Measurements from ENCODE around the gene IFT43.

IFT43 gene

DNA sequence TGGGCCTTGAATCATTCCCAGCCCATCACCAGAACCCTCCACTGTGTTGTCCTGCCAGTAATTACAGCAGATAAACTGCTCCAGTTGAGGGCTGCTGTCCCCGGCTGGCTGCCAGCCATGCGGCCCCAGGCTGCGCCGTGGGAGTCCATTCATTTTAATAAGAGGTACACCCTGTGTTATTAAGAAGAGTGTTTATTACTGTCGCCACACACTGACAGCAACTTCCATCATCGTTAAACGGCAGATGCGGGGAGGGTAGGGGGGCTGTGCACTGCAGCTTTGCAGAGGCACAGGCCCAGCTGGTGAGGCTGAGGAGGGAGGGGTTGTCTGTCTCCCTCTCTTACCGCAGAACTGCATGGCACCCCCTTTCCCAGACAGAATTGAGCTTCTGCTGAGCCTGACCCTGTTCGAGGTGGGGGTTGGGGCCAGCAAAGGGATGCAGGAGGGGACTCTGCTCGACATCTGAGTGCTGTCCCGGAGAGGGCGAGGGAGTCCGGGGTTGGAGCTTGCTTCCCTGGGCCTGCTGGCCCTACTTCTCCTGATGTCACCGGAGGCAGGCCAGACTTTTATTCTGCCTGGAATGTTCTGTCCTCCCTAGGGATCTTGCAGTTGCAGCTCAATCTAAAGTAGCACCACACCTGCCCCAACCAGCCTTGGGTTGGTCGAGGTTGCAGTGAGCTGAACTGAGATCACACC, 132.4 kb downstream of the IFT43 start:
- Histone ChIP-seq H3K27me3 (ENCODE audit: control insufficient read depth in 1 of 2, insufficient read depth in 1 of 2, low read length in 2 of 2) (peaks cover 20 to 33% of the 10 kb centered on the region in 2 experiments), H3K79me1 (replicated peaks; ENCODE audit: low read length, poor library complexity, severe bottlenecking) (no peaks in the 10 kb centered on the region), H3K23ac (ENCODE audit: low read length in 2 of 2) (no peak overlapping the region), H2AFZ (ENCODE audit: low read depth, low read length) (no peak overlapping the region), H3K9me3 (ENCODE audit: control insufficient read depth, low read length) (peaks cover 14% of the 10 kb centered on the region), H3K4ac (ENCODE audit: low read depth in 1 of 2, low read length in 2 of 2) (no peak overlapping the region), H3K27ac (ENCODE audit: low read length, poor library complexity, severe bottlenecking) (no peak overlapping the region), H3K18ac (ENCODE audit: low read depth in 1 of 2, low read length in 2 of 2) (no peak overlapping the region), H2BK5ac (ENCODE audit: low read depth, low read length, poor library complexity, severe bottlenecking) (no peak overlapping the region), H3K9ac (ENCODE audit: low read length) (no peak overlapping the region), H2BK15ac (ENCODE audit: low read depth, poor library complexity, severe bottlenecking) (no peak overlapping the region), H2BK12ac (ENCODE audit: low read length in 2 of 2) (no peak overlapping the region), H3K4me2 (ENCODE audit: low read length, poor library complexity, severe bottlenecking) (no peak overlapping the region), H3K14ac (ENCODE audit: low read length in 2 of 2) (no peak overlapping the region), H3K36me3 (ENCODE audit: control insufficient read depth in 1 of 2, insufficient read depth in 2 of 2, low read depth in 1 of 2, low read length in 2 of 2) (no peaks in the 10 kb centered on the region), H2BK120ac (ENCODE audit: low read depth, low read length) (no peak overlapping the region), H4K8ac (ENCODE audit: low read length) (no peak overlapping the region), H3K4me3 (ENCODE audit: insufficient read depth in 1 of 2, low read depth in 1 of 2, low read length in 2 of 2) (no peak overlapping the region), H2AK5ac (ENCODE audit: low read length, severe bottlenecking) (no peak overlapping the region), H4K91ac (ENCODE audit: low read length) (no peak overlapping the region), H3K4me1 (ENCODE audit: control insufficient read depth, insufficient read depth, low read depth, low read length) (no peaks in the 10 kb centered on the region)
- WGBS, result 74% methylated on average over 15 of the region's 16 CpGs
- DNase-seq, result no peak

DNA sequence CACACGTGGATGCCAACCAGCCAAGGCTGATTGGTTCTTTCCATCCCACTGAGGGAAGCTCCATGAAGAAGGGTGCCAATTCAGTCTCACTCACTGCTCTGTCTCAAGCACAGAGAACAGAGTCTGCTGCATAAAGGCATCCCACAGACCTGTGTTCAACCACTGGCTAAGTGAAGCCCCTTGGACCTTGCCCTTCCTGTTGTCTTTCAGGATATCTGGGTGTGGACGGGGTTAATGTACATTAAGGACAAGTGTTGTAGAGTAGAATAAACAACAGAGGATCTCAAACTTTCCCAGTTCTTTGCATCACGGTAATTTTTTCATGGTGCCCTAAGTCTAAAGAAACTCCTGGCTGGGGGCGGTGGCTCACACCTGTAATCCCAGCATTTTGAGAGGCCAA, 133.0 kb downstream of the IFT43 start:
- H4K8ac ChIP-seq (ENCODE audit: low read length), result no peak overlapping the region
- no peak for DNase-seq
- no peaks in the 10 kb centered on the region for H3K79me1 ChIP-seq (replicated peaks; ENCODE audit: low read length, poor library complexity, severe bottlenecking)
- no peak overlapping the region for H3K4ac ChIP-seq (ENCODE audit: low read depth in 1 of 2, low read length in 2 of 2)
- H2BK15ac ChIP-seq (ENCODE audit: low read depth, poor library complexity, severe bottlenecking), result no peak overlapping the region
- 64% methylated on average over 4 of the region's 4 CpGs for WGBS
- H3K14ac ChIP-seq (ENCODE audit: low read length in 2 of 2), result no peak overlapping the region
- H3K23ac ChIP-seq (ENCODE audit: low read length in 2 of 2), result no peak overlapping the region
- H2AK5ac ChIP-seq (ENCODE audit: low read length, severe bottlenecking), result no peak overlapping the region
- H3K18ac ChIP-seq (ENCODE audit: low read depth in 1 of 2, low read length in 2 of 2), result no peak overlapping the region
- H3K27ac ChIP-seq (ENCODE audit: low read length, poor library complexity, severe bottlenecking), result no peak overlapping the region
- no peak overlapping the region for H2BK5ac ChIP-seq (ENCODE audit: low read depth, low read length, poor library complexity, severe bottlenecking)
- no peak overlapping the region for H2BK120ac ChIP-seq (ENCODE audit: low read depth, low read length)
- no peak overlapping the region for H2AFZ ChIP-seq (ENCODE audit: low read depth, low read length)
- H3K27me3 ChIP-seq (ENCODE audit: control insufficient read depth in 1 of 2, insufficient read depth in 1 of 2, low read length in 2 of 2), result peaks cover 14 to 31% of the 10 kb centered on the region in 2 experiments
- no peak overlapping the region for H3K9ac ChIP-seq (ENCODE audit: low read length)
- no peak overlapping the region for H4K91ac ChIP-seq (ENCODE audit: low read length)
- no peak overlapping the region for H3K4me3 ChIP-seq (ENCODE audit: insufficient read depth in 1 of 2, low read depth in 1 of 2, low read length in 2 of 2)
- H2BK12ac ChIP-seq (ENCODE audit: low read length in 2 of 2), result no peak overlapping the region
- no peaks in the 10 kb centered on the region for H3K36me3 ChIP-seq (ENCODE audit: control insufficient read depth in 1 of 2, insufficient read depth in 2 of 2, low read depth in 1 of 2, low read length in 2 of 2)
- peaks cover 14% of the 10 kb centered on the region for H3K9me3 ChIP-seq (ENCODE audit: control insufficient read depth, low read length)
- no peaks in the 10 kb centered on the region for H3K4me1 ChIP-seq (ENCODE audit: control insufficient read depth, insufficient read depth, low read depth, low read length)
- H3K4me2 ChIP-seq (ENCODE audit: low read length, poor library complexity, severe bottlenecking), result no peak overlapping the region

DNA sequence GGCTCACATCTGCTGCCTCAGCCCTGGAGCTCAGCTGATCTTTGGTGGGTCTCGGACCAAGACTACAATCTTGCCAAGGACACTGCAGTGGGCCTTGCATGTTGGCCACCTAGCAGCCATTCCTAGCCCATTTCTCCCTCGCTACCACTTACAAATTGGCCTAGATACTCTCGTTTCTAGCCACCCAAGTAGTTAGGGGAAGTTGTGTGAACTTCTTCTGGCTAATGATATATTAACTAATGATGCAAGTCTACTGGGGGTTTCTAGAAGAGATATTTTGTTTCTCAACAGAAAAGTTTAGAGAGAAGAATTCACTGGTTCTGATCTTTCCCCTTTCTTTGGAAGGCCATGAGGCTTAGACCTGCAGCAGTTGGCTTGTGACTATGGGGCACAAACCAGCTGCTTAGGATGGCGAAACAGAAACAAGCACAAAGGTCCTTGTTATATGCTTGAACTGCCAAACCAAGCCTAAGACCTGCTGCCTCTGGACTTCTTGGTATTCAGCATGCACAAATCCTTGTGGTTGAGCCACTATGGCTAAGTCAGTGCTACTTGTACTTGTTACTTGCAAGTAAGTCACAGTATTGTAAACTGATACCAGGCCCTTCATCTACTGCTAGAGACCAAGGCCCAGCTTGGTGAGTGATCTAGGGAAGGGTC, 135.7 kb downstream of the IFT43 start:
- DNase-seq, result no peak
- Histone ChIP-seq H3K4me2 (ENCODE audit: low read length, poor library complexity, severe bottlenecking) (no peak overlapping the region), H3K23ac (ENCODE audit: low read length in 2 of 2) (no peak overlapping the region), H3K18ac (ENCODE audit: low read depth in 1 of 2, low read length in 2 of 2) (no peak overlapping the region), H2AFZ (ENCODE audit: low read depth, low read length) (no peak overlapping the region), H3K4me3 (ENCODE audit: insufficient read depth in 1 of 2, low read depth in 1 of 2, low read length in 2 of 2) (no peak overlapping the region), H2BK5ac (ENCODE audit: low read depth, low read length, poor library complexity, severe bottlenecking) (no peak overlapping the region), H3K9me3 (ENCODE audit: control insufficient read depth, low read length) (peaks cover 3% of the 10 kb centered on the region), H2AK5ac (ENCODE audit: low read length, severe bottlenecking) (no peak overlapping the region), H2BK12ac (ENCODE audit: low read length in 2 of 2) (no peak overlapping the region), H4K91ac (ENCODE audit: low read length) (no peak overlapping the region), H2BK120ac (ENCODE audit: low read depth, low read length) (no peak overlapping the region), H3K27me3 (ENCODE audit: control insufficient read depth in 1 of 2, insufficient read depth in 1 of 2, low read length in 2 of 2) (peaks cover 15 to 36% of the 10 kb centered on the region in 2 experiments), H3K4me1 (ENCODE audit: control insufficient read depth, insufficient read depth, low read depth, low read length) (no peaks in the 10 kb centered on the region), H2BK15ac (ENCODE audit: low read depth, poor library complexity, severe bottlenecking) (no peak overlapping the region), H3K9ac (ENCODE audit: low read length) (no peak overlapping the region), H4K8ac (ENCODE audit: low read length) (no peak overlapping the region), H3K14ac (ENCODE audit: low read length in 2 of 2) (no peak overlapping the region), H3K36me3 (ENCODE audit: control insufficient read depth in 1 of 2, insufficient read depth in 2 of 2, low read depth in 1 of 2, low read length in 2 of 2) (no peaks in the 10 kb centered on the region), H3K27ac (ENCODE audit: low read length, poor library complexity, severe bottlenecking) (no peak overlapping the region), H3K4ac (ENCODE audit: low read depth in 1 of 2, low read length in 2 of 2) (no peak overlapping the region), H3K79me1 (replicated peaks; ENCODE audit: low read length, poor library complexity, severe bottlenecking) (no peaks in the 10 kb centered on the region)
- 66% methylated on average over 3 of the region's 4 CpGs for WGBS

DNA sequence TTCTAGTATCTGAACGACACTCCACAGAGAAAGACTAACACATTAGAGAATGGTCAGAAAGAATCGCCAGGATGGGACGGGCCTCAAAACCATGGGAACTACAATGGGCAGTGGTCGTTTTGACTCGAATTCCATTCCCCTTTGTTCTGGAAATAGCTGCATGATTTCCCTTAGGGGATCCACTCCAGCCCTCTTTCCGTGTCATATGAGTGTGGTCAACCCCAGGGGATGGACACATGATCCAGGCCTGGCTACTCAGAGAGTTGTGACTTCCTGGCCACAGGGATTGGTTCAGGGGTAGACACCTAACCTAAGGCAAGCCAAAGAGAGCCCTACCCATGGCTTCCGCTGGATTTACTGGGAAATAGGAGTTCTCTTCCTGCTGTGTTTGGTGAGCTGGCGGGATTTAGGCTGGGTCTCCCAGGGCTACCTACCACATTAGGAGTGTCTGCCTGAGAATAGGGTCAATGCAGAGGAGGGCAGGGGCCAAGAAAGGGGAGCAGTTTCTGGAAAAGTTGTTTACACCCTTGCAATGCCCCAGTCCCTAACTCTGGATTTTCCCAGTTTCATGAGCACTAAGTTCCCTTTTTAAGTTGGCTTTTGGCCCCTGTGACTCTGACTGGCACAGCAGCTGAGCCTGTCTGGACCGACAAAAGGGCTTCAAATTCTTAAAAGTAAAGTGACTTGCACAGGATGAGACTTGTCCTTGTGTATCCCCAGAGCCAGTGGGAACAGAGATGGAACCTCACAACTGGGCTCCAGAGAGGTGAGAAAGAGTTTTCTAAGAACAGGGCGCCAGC, 138.1 kb downstream of the IFT43 start:
- H4K91ac ChIP-seq (ENCODE audit: low read length), result no peak overlapping the region
- H2BK12ac ChIP-seq (ENCODE audit: low read length in 2 of 2), result no peak overlapping the region
- no peak overlapping the region for H3K18ac ChIP-seq (ENCODE audit: low read depth in 1 of 2, low read length in 2 of 2)
- H3K4me3 ChIP-seq (ENCODE audit: insufficient read depth in 1 of 2, low read depth in 1 of 2, low read length in 2 of 2), result no peak overlapping the region
- H3K23ac ChIP-seq (ENCODE audit: low read length in 2 of 2), result no peak overlapping the region
- no peak overlapping the region for H2BK15ac ChIP-seq (ENCODE audit: low read depth, poor library complexity, severe bottlenecking)
- no peak overlapping the region for H2BK120ac ChIP-seq (ENCODE audit: low read depth, low read length)
- no peak overlapping the region for H3K27ac ChIP-seq (ENCODE audit: low read length, poor library complexity, severe bottlenecking)
- H3K79me1 ChIP-seq (replicated peaks; ENCODE audit: low read length, poor library complexity, severe bottlenecking), result no peaks in the 10 kb centered on the region
- H3K9me3 ChIP-seq (ENCODE audit: control insufficient read depth, low read length), result peaks cover 3% of the 10 kb centered on the region
- no peak overlapping the region for H2AK5ac ChIP-seq (ENCODE audit: low read length, severe bottlenecking)
- 63% methylated on average over 10 of the region's 10 CpGs for WGBS
- no peak overlapping the region for H2BK5ac ChIP-seq (ENCODE audit: low read depth, low read length, poor library complexity, severe bottlenecking)
- no peaks in the 10 kb centered on the region for H3K36me3 ChIP-seq (ENCODE audit: control insufficient read depth in 1 of 2, insufficient read depth in 2 of 2, low read depth in 1 of 2, low read length in 2 of 2)
- H3K27me3 ChIP-seq (ENCODE audit: control insufficient read depth in 1 of 2, insufficient read depth in 1 of 2, low read length in 2 of 2), result peaks cover 17 to 31% of the 10 kb centered on the region in 2 experiments
- no peak overlapping the region for H3K9ac ChIP-seq (ENCODE audit: low read length)
- no peak overlapping the region for H2AFZ ChIP-seq (ENCODE audit: low read depth, low read length)
- no peak for DNase-seq
- no peaks in the 10 kb centered on the region for H3K4me1 ChIP-seq (ENCODE audit: control insufficient read depth, insufficient read depth, low read depth, low read length)
- no peak overlapping the region for H3K4ac ChIP-seq (ENCODE audit: low read depth in 1 of 2, low read length in 2 of 2)
- H3K4me2 ChIP-seq (ENCODE audit: low read length, poor library complexity, severe bottlenecking), result no peak overlapping the region
- H3K14ac ChIP-seq (ENCODE audit: low read length in 2 of 2), result no peak overlapping the region
- no peak overlapping the region for H4K8ac ChIP-seq (ENCODE audit: low read length)
